ENCODE data around the gene DNAI1.

GRCh38 chr9:34501372-34501771 lies 42.8 kb downstream of the DNAI1 start:
- TF ChIP-seq CTCF (IDR thresholded peaks at IDR 0.05) = no peak
- TF ChIP-seq POLR2AphosphoS5 (IDR thresholded peaks at IDR 0.05) = no peak

All from prostate gland (tissue), 2 donors.